ENCODE results near the gene ENDOU. TPM values are rescaled to one million over a fixed set of nuclear protein-coding genes. Genes with fewer than 3 reads are reported as not detected.
A peak's percentile ranks its signal among the peaks of the same experiment; 100 is the strongest.

The ENDOU gene
- total RNA-seq, 3 donors from 2014 or later = 0.98 to 1.4 (median 1.0) TPM

DNA sequence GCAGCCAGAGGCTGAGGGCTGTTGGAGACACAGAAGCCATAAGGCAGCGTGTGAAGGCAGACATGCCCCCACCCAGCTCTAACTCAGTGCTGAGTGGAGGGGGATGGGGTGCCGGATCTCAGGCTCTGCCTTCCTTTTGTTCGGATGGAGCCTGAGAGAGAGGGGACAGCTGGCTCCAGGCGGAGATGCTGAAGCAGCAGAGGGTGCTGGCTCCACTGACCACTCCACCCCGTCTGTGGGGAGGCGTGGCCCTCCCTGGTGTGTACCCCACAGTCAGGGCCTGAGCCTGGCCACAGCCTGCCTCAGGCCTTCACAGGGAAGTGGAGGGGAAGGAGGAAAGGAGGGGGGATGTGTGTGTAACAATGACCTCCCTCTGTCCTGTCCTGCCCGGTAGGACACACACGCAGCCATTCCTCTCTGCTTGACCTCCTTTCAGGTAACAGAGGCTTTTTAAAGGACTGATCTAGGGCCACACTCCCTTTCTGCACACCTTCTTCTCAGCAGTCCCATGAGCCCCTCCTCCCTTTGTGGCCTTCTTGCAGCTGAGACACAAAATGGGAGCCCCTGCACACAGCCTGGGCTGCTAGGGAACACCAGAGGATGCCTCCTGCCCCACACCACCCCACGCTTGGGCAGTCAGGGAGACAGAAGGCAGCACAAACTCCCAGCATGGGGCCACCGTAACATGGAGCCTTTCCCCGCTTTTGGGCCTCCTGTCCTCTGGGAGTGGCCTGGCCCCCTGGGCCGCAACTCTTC is 9.6 kb upstream of the ENDOU start:
- Histone ChIP-seq H3K9me3 (no peaks in the 10 kb centered on the region), H3K36me3 (no peaks in the 10 kb centered on the region), H3K4me1 (peaks cover 13 to 20% of the 10 kb centered on the region in 2 donors), H3K4me3 (no peak overlapping the region), H3K27ac (peak overlapping the region; percentile 54 to 86), H3K27me3 (no peaks in the 10 kb centered on the region)
- no peak for TF ChIP-seq POLR2AphosphoS5 (IDR thresholded peaks at IDR 0.05)
- no peak for TF ChIP-seq POLR2A (IDR thresholded peaks at IDR 0.05)
- TF ChIP-seq, protein P1, sequence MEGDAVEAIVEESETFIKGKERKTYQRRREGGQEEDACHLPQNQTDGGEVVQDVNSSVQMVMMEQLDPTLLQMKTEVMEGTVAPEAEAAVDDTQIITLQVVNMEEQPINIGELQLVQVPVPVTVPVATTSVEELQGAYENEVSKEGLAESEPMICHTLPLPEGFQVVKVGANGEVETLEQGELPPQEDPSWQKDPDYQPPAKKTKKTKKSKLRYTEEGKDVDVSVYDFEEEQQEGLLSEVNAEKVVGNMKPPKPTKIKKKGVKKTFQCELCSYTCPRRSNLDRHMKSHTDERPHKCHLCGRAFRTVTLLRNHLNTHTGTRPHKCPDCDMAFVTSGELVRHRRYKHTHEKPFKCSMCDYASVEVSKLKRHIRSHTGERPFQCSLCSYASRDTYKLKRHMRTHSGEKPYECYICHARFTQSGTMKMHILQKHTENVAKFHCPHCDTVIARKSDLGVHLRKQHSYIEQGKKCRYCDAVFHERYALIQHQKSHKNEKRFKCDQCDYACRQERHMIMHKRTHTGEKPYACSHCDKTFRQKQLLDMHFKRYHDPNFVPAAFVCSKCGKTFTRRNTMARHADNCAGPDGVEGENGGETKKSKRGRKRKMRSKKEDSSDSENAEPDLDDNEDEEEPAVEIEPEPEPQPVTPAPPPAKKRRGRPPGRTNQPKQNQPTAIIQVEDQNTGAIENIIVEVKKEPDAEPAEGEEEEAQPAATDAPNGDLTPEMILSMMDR (IDR thresholded peaks at IDR 0.05) = no peak
- DNase-seq (ENCODE audit: low spot score in 2 of 2) = no peak
- intact Hi-C loops (cut with DNase I; ENCODE audit: low total_unique reads) = no loop called here

DNA sequence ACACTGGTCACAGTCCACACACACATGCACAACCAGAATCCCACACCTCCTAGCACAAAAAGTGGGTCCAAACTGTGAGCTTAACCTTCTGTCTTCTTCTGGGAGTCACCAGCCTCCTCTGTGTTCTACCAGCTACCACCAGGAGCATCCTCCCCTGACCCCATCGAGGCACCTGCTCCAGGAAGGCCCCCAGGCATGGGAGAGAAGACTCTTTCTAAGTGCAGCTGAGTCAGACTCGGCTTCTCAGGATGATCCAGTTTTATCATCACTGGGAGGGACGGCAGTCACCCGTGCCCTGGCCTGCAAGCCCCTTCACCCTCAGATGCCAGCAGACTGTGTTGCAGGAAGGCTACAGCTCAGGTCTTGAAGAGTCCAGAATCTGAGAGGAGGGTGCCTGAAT is 7.9 kb upstream of the ENDOU start:
- no peak for TF ChIP-seq POLR2A (IDR thresholded peaks at IDR 0.05)
- no peak for TF ChIP-seq POLR2AphosphoS5 (IDR thresholded peaks at IDR 0.05)
- TF ChIP-seq, protein P1 (IDR thresholded peaks at IDR 0.05) = no peak
- Histone ChIP-seq H3K27me3 (no peaks in the 10 kb centered on the region), H3K9me3 (no peaks in the 10 kb centered on the region), H3K27ac (no peak overlapping the region), H3K4me1 (peaks cover 13 to 18% of the 10 kb centered on the region in 2 donors), H3K36me3 (no peaks in the 10 kb centered on the region), H3K4me3 (no peak overlapping the region)
- no peak for DNase-seq (ENCODE audit: low spot score in 2 of 2)
- intact Hi-C loops (cut with DNase I; ENCODE audit: low total_unique reads) = no loop called here

DNA sequence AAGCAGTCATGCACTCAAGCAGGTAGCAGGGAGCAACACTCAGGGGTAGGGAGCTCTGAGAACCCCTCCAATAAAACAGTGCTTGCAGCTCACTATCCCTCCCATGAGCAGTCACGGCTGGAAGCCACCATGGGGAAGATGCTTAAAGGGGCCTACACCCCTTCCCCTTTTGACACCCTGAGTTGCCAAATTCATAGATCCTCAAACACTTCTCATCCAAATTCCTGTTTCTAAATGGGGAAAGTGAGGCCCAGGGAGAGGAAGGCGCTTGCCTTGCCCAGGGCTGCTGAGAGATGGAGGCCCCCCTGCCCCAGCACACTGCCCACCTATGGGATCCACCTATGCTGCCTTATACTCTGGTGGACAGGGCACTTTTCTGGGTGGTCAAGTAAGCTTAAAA is 7.2 kb upstream of the ENDOU start:
- H3K27ac ChIP-seq = no peak overlapping the region
- DNase-seq (ENCODE audit: low spot score in 2 of 2) = no peak
- H3K27me3 ChIP-seq = no peaks in the 10 kb centered on the region
- no peaks in the 10 kb centered on the region for H3K36me3 ChIP-seq
- no peaks in the 10 kb centered on the region for H3K9me3 ChIP-seq
- H3K4me3 ChIP-seq = no peak overlapping the region
- no peak for TF ChIP-seq POLR2AphosphoS5 (IDR thresholded peaks at IDR 0.05)
- TF ChIP-seq, protein P1 (IDR thresholded peaks at IDR 0.05) = no peak
- no peak for TF ChIP-seq POLR2A (IDR thresholded peaks at IDR 0.05)
- H3K4me1 ChIP-seq = peaks cover 12 to 13% of the 10 kb centered on the region in 2 donors
- intact Hi-C loops (cut with DNase I; ENCODE audit: low total_unique reads) = no loop called here

DNA sequence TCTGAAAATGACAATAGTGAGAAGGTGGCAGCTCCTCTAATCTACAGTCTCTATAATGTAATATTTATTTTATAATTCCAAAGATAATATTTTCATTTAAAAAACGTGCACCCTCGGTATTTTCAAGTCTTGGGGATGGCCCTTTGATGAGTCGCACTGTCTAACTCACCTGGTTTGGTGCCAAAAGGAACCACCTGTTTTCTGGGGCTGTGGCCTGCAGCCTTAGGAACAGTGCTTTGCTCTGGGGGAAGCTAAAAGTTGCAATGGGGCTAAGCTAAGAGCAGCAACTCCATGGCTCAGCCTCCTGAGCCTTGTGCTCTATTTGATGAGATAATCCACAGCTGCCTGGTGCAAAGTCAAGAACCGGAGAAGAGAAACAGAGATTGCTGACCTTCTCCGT is 6.4 kb upstream of the ENDOU start:
- H3K4me1 ChIP-seq = peaks cover 10 to 11% of the 10 kb centered on the region in 2 donors
- TF ChIP-seq POLR2AphosphoS5 (IDR thresholded peaks at IDR 0.05) (no peak), POLR2A (IDR thresholded peaks at IDR 0.05) (no peak)
- TF ChIP-seq, protein P1 (IDR thresholded peaks at IDR 0.05) = no peak
- intact Hi-C loops (cut with DNase I; ENCODE audit: low total_unique reads) = no loop called here

DNA sequence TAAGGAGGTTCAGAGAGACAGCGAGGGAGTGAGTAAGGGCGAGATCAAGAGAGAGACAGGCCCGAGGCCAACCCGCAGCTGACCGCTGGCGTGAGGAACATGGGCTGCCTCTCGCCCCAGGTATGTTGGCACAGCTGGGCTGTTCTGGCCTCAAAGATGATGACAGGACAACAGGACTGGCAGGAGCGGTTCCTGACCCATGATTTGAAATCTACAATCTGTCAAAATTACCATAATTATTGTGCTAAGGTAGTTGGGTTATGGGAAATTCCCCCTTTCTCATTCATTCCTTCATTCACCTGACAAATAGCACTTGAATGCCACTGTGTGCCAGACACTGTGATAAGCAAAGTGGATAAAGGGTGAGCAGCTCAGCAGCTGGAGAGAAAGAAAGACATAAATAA is 5.1 kb upstream of the ENDOU start:
- Histone ChIP-seq H3K9me3 (no peaks in the 10 kb centered on the region), H3K27me3 (no peaks in the 10 kb centered on the region), H3K36me3 (no peaks in the 10 kb centered on the region), H3K4me3 (no peak overlapping the region), H3K27ac (peak overlapping the region in 1 of 2 donors; percentile 10), H3K4me1 (no peaks in the 10 kb centered on the region)
- TF ChIP-seq POLR2AphosphoS5 (IDR thresholded peaks at IDR 0.05) (no peak), POLR2A (IDR thresholded peaks at IDR 0.05) (no peak)
- TF ChIP-seq, protein P1 (IDR thresholded peaks at IDR 0.05) = no peak
- intact Hi-C loops (cut with DNase I; ENCODE audit: low total_unique reads) = no loop called here
- no peak for DNase-seq (ENCODE audit: low spot score in 2 of 2)

More for the DNA sequence above, 6.4 kb upstream of the ENDOU start:
- no peak overlapping the region for H3K4me3 ChIP-seq
- H3K36me3 ChIP-seq = no peaks in the 10 kb centered on the region
- DNase-seq (ENCODE audit: low spot score in 2 of 2) = no peak
- H3K9me3 ChIP-seq = no peaks in the 10 kb centered on the region
- no peak overlapping the region for H3K27ac ChIP-seq
- no peaks in the 10 kb centered on the region for H3K27me3 ChIP-seq
